ENCODE results near the gene RHBDD1. TPM values are rescaled to one million over a fixed set of nuclear protein-coding genes. Genes with fewer than 3 reads are reported as not detected.

Gene RHBDD1
- polyA plus RNA-seq, 1 of the 3 experiments (the other 2 are of a cell fraction): 10.3 TPM

DNA sequence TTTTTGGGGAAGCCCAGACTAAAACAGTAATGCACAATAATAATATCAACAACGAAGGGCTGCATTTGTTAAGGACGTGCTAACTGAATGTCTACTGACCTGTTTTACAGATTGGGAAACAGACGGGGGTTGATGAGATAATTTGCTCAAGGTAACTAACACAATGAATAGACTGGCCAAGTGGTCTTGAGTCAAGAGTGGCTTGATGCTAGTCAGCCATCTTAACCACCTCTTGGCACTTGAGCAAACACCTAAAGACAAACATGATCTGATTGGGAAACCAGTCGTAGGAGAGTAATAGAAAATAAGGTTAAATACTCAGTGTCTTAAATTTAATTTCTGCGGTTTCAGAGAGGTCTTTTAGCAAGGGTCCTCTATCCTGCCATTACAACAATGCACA lies 14.2 kb downstream of the RHBDD1 start:
- POLR2A ChIA-PET: no interaction called here
- no peak for TF ChIP-seq GATA2 (CRISPR knock-in tag; IDR thresholded peaks at IDR 0.05)
- no peak for TF ChIP-seq EP300 (IDR thresholded peaks at IDR 0.05; ENCODE audit: borderline replicate concordance in 1 of 2, low read depth in 1 of 2, low read length in 1 of 2)
- TF ChIP-seq POLR2AphosphoS5 (IDR thresholded peaks at IDR 0.05; ENCODE audit: low read depth, low read length): no peak
- TF ChIP-seq RAD21 (IDR thresholded peaks at IDR 0.05; ENCODE audit: low read length): no peak
- TF ChIP-seq TCF12 (IDR thresholded peaks at IDR 0.05): no peak
- TF ChIP-seq IRF3 (IDR thresholded peaks at IDR 0.05; ENCODE audit: low read depth, low read length): no peak
- no peak for TF ChIP-seq FOXJ3 (CRISPR knock-in tag; IDR thresholded peaks at IDR 0.05)
- no peak for TF ChIP-seq NFIC (IDR thresholded peaks at IDR 0.05; ENCODE audit: borderline replicate concordance)
- no peak for TF ChIP-seq MAX (IDR thresholded peaks at IDR 0.05; ENCODE audit: low read depth)
- no peak for TF ChIP-seq USF2 (IDR thresholded peaks at IDR 0.05; ENCODE audit: borderline replicate concordance, low read depth, low read length)
- TF ChIP-seq TAF1 (IDR thresholded peaks at IDR 0.05; ENCODE audit: borderline replicate concordance, low read depth, low read length): no peak
- no peak for TF ChIP-seq TEAD4 (IDR thresholded peaks at IDR 0.05; ENCODE audit: borderline replicate concordance, insufficient read depth)
- no peak for TF ChIP-seq FOXM1 (IDR thresholded peaks at IDR 0.05; ENCODE audit: low read depth)
- TF ChIP-seq, protein P1, sequence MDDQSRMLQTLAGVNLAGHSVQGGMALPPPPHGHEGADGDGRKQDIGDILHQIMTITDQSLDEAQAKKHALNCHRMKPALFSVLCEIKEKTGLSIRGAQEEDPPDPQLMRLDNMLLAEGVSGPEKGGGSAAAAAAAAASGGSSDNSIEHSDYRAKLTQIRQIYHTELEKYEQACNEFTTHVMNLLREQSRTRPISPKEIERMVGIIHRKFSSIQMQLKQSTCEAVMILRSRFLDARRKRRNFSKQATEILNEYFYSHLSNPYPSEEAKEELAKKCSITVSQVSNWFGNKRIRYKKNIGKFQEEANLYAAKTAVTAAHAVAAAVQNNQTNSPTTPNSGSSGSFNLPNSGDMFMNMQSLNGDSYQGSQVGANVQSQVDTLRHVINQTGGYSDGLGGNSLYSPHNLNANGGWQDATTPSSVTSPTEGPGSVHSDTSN (IDR thresholded peaks at IDR 0.05): no peak
- no peak for TF ChIP-seq RFX5 (IDR thresholded peaks at IDR 0.05; ENCODE audit: low read length)
- TF ChIP-seq GABPA (IDR thresholded peaks at IDR 0.05; ENCODE audit: low read depth): no peak
- no peaks in the 10 kb centered on the region for H3F3A ChIP-seq (replicated peaks; ENCODE audit: insufficient read depth)
- no peak for DNase-seq
- H3K9ac ChIP-seq: no peak overlapping the region
- peaks cover 0 to 5% of the 10 kb centered on the region in 2 experiments; a peak in 1 of 4 replicates for H3K4me1 ChIP-seq (ENCODE audit: control insufficient read depth in 1 of 2, insufficient read depth in 2 of 2, low read depth in 1 of 2, low read length in 1 of 2)
- no peaks in the 10 kb centered on the region for H3K9me2 ChIP-seq
- H3K4me2 ChIP-seq: no peak overlapping the region
- CTCF ChIA-PET: no interaction called here
- H2AFZ ChIP-seq (ENCODE audit: low read depth): no peak overlapping the region
- H4K20me1 ChIP-seq (ENCODE audit: insufficient read depth): no peaks in the 10 kb centered on the region
- WGBS (ENCODE audit: low lambda C conversion rate): 93% methylated on average over 5 of the region's 5 CpGs
- H3K36me3 ChIP-seq (replicated peaks in 1 of 2; ENCODE audit: control insufficient read depth in 1 of 2, insufficient read depth in 2 of 2, low read length in 1 of 2): no peaks in the 10 kb centered on the region
- H3K27me3 ChIP-seq (ENCODE audit: insufficient read depth): no peaks in the 10 kb centered on the region
- H3K27ac ChIP-seq (ENCODE audit: low read depth in 2 of 2, low read length in 1 of 2): no peak overlapping the region
- H3K79me2 ChIP-seq (ENCODE audit: insufficient read depth): no peaks in the 10 kb centered on the region
- H3K4me3 ChIP-seq (ENCODE audit: low read depth in 2 of 2, low read length in 1 of 2): no peak overlapping the region
- no peaks in the 10 kb centered on the region for H3K9me3 ChIP-seq

DNA sequence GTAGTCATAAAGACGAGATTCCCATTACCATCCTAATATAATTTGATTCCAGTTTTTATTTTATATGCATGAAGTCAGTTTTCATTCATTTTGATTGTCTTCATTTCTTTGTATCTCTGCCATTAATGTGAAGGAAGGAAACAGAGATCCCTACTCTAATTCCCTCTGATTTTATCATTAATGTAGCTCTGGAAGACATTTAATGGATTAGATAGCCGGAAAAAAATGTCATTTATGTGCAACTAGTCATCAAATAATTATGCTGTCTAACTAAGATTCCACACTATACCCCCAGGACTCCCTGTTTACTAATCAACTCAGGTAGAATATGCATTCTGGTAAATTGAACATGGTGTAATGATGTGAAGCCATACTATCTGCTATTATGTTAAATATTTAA lies 19.9 kb downstream of the RHBDD1 start:
- ChIA-PET POLR2A (no interaction called here), CTCF (interaction anchor here (1.3 to 1.4 kb wide), 2 partner anchors 53 to 178 kb away, joined by 3 to 5 read pairs; no protein-coding TSS in a partner anchor)
- H3K4me1 ChIP-seq (ENCODE audit: control insufficient read depth in 1 of 2, insufficient read depth in 2 of 2, low read depth in 1 of 2, low read length in 1 of 2): peaks cover 0 to 2% of the 10 kb centered on the region in 2 experiments; a peak in 2 of 4 replicates
- H3K9me2 ChIP-seq: no peaks in the 10 kb centered on the region
- no peaks in the 10 kb centered on the region for H4K20me1 ChIP-seq (ENCODE audit: insufficient read depth)
- 19% methylated on average over 2 of the region's 2 CpGs for WGBS (ENCODE audit: low lambda C conversion rate)
- H3K36me3 ChIP-seq (replicated peaks in 1 of 2; ENCODE audit: control insufficient read depth in 1 of 2, insufficient read depth in 2 of 2, low read length in 1 of 2): no peaks in the 10 kb centered on the region
- H3K9me3 ChIP-seq: no peaks in the 10 kb centered on the region
- no peaks in the 10 kb centered on the region for H3K27me3 ChIP-seq (ENCODE audit: insufficient read depth)
- H3K4me2 ChIP-seq: no peak overlapping the region
- no peaks in the 10 kb centered on the region for H3K79me2 ChIP-seq (ENCODE audit: insufficient read depth)
- TF ChIP-seq CHD2 (IDR thresholded peaks at IDR 0.05; ENCODE audit: low read length, partially characterized antibody) (no peak), TCF12 (IDR thresholded peaks at IDR 0.05) (0 out of 2 replicates have a peak, but pooled peaks have one; percentile 35), YY1 (IDR thresholded peaks at IDR 0.05; ENCODE audit: low read depth) (no peak), EP300 (IDR thresholded peaks at IDR 0.05; ENCODE audit: borderline replicate concordance in 1 of 2, low read depth in 1 of 2, low read length in 1 of 2) (peak in 1 of 2 experiments; percentile 61; a peak in 2 of 4 replicates), USF2 (IDR thresholded peaks at IDR 0.05; ENCODE audit: borderline replicate concordance, low read depth, low read length) (no peak), TEAD4 (IDR thresholded peaks at IDR 0.05; ENCODE audit: borderline replicate concordance, insufficient read depth) (peak; percentile 37; the same call in 1 of the 2 replicates), FOXJ3 (CRISPR knock-in tag; IDR thresholded peaks at IDR 0.05) (no peak)
- TF ChIP-seq, protein P2, sequence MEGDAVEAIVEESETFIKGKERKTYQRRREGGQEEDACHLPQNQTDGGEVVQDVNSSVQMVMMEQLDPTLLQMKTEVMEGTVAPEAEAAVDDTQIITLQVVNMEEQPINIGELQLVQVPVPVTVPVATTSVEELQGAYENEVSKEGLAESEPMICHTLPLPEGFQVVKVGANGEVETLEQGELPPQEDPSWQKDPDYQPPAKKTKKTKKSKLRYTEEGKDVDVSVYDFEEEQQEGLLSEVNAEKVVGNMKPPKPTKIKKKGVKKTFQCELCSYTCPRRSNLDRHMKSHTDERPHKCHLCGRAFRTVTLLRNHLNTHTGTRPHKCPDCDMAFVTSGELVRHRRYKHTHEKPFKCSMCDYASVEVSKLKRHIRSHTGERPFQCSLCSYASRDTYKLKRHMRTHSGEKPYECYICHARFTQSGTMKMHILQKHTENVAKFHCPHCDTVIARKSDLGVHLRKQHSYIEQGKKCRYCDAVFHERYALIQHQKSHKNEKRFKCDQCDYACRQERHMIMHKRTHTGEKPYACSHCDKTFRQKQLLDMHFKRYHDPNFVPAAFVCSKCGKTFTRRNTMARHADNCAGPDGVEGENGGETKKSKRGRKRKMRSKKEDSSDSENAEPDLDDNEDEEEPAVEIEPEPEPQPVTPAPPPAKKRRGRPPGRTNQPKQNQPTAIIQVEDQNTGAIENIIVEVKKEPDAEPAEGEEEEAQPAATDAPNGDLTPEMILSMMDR (IDR thresholded peaks at IDR 0.05): no peak
- TF ChIP-seq, protein P1 (IDR thresholded peaks at IDR 0.05): peak; percentile 8; the same call in 1 of the 2 replicates
- DNase-seq: peak; percentile 23
- H2AFZ ChIP-seq (ENCODE audit: low read depth): no peak overlapping the region
- H3K27ac ChIP-seq (ENCODE audit: low read depth in 2 of 2, low read length in 1 of 2): no peak overlapping the region
- H3F3A ChIP-seq (replicated peaks; ENCODE audit: insufficient read depth): peaks cover 5% of the 10 kb centered on the region
- H3K4me3 ChIP-seq (ENCODE audit: low read depth in 2 of 2, low read length in 1 of 2): no peak overlapping the region
- no peak overlapping the region for H3K9ac ChIP-seq

Measured in SK-N-SH (cell line).